MM.1S (cell line): ENCODE data around the gene HOXB3.
A peak's percentile ranks its signal among the peaks of the same experiment; 100 is the strongest.

Source experiments
- EZH2 ChIP-seq: fragments of 300-600 bp; sonication (generic); optimal IDR thresholded peaks from 2 replicates; pipeline ENCODE3; 2017; ENCODE audit warnings: low read depth, mild to moderate bottlenecking, antibody characterized with exemption, low read length, mixed read lengths
- EZH2phosphoT487 ChIP-seq: fragments of 300-600 bp; sonication (generic); IDR thresholded peaks from 2 replicates; pipeline ENCODE4 v1.6.1; 2018; ENCODE audit warnings: antibody characterized with exemption, low read length
- TF ChIP-seq, protein P1 (sequence below): fragments of 300-600 bp; sonication (generic); IDR thresholded peaks from 2 replicates; pipeline ENCODE4 v1.5.1; 2016; ENCODE audit warnings: antibody characterized with exemption, low read length, mixed read lengths

DNA sequence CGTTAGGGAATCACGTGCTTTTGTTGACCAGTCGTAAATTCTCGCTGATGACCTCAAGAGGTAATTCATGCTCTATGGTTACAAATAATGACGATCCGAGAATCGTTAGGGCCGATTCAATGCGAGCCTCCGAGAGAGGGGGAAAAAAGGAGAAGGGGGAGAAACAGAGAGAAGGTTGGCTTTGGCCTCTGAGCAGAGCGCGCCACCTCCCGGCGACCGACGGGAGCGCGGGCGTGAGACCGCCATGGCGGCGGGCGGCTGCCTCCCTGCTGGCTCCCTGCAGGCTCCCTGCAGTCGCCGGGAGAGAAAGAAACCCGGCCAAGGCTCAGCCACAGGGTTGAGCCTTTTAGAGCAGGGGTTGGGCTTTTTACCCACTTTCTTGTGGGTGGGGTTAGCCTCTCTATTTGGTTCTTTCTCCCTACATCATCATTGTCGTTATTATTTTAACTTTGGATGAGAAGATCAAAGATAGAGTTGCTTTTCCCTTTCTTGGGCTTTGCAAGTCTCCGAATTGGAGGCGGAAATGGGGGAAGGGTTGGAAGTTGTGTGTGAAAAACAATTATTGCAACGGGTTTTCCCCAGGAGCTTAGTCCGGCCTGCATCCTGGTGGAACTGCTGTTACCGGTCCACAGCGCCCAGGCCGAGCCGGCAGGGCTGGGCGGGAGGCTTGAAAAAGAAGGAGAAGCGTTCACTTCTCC, 3.9 kb upstream of the HOXB3 start:
- TF ChIP-seq, protein P1, sequence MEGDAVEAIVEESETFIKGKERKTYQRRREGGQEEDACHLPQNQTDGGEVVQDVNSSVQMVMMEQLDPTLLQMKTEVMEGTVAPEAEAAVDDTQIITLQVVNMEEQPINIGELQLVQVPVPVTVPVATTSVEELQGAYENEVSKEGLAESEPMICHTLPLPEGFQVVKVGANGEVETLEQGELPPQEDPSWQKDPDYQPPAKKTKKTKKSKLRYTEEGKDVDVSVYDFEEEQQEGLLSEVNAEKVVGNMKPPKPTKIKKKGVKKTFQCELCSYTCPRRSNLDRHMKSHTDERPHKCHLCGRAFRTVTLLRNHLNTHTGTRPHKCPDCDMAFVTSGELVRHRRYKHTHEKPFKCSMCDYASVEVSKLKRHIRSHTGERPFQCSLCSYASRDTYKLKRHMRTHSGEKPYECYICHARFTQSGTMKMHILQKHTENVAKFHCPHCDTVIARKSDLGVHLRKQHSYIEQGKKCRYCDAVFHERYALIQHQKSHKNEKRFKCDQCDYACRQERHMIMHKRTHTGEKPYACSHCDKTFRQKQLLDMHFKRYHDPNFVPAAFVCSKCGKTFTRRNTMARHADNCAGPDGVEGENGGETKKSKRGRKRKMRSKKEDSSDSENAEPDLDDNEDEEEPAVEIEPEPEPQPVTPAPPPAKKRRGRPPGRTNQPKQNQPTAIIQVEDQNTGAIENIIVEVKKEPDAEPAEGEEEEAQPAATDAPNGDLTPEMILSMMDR: peak; percentile 94
- no peak for TF ChIP-seq EZH2
- no peak for TF ChIP-seq EZH2phosphoT487
